Stomach (tissue), 19 donors: ENCODE measurements around the gene DHDDS. TPM values are rescaled to one million over a fixed set of nuclear protein-coding genes. Genes with fewer than 3 reads are reported as not detected.
"Not testable (repeated sequence)": the region's sequence is repeated elsewhere in the genome, so short reads cannot be mapped to it uniquely, and the experiment has no call there.

Experiments
- DNase-seq, 2 donors: peaks; one replicate each; pipeline versions ENCODE4 v3.0.0 to v3.0.0-alpha.2; 2013 to 2019
- H3K27ac ChIP-seq, 5 donors: fragments of 200-600 bp in 4 of 5; sonication (generic) in 4 of 5; one replicate each; pipeline ENCODE4 v1.5.1; 2013 to 2019; ENCODE audit warnings: mild to moderate bottlenecking in 1 of 5, moderate library complexity in 1 of 5
- H3K27me3 ChIP-seq, 3 donors: fragments of 200-600 bp; sonication (generic); one replicate each; pipeline ENCODE4 v1.5.1; 2017 to 2019; ENCODE audit warnings: mixed run types in 1 of 3
- H3K36me3 ChIP-seq, 4 donors: fragments of 200-600 bp; sonication (generic); 1 replicate in 3 of 4; 2 replicates in 1 of 4; pipeline ENCODE4 v1.5.1; 2016 to 2019
- H3K4me1 ChIP-seq, 4 donors: fragments of 200-600 bp; sonication (generic); one replicate each; pipeline ENCODE4 v1.5.1; 2016 to 2019
- H3K4me3 ChIP-seq, 4 donors: fragments of 200-600 bp; sonication (generic) in 3 of 4; one replicate each; pipeline ENCODE4 v1.5.1; 2016 to 2019; ENCODE audit warnings: mild to moderate bottlenecking in 1 of 4
- H3K9me3 ChIP-seq, 4 donors: fragments of 200-600 bp; sonication (generic); one replicate each; pipeline ENCODE4 v1.5.1; 2016 to 2019
- EP300 ChIP-seq: sonication (generic); formaldehyde crosslinking; IDR thresholded peaks from one replicate; pipeline ENCODE4 v1.6.1; 2017; ENCODE audit warnings: antibody characterized with exemption
- POLR2A ChIP-seq, 4 donors: fragments of 450-650 bp; IDR thresholded peaks; one replicate each; pipeline ENCODE4 v1.6.1; 2016; ENCODE audit warnings: antibody characterized with exemption in 4 of 4, control low read depth in 2 of 4, mild to moderate bottlenecking in 1 of 4, moderate library complexity in 1 of 4
- POLR2AphosphoS5 ChIP-seq, 3 donors: sonication (generic); formaldehyde crosslinking; IDR thresholded peaks; one replicate each; pipeline ENCODE4 v1.6.1; 2016; ENCODE audit warnings: antibody characterized with exemption in 3 of 3
- WGBS, 5 donors: extraction: QIAGEN DNeasy Blood & Tissue Kit in 3 of 5; methylation state at CpG; one replicate each; pipeline versions ENCODE4 v1.1.5 to v1.1.7; 2013 to 2018; 5-methylcytosine and 5-hydroxymethylcytosine counted together
- intact Hi-C: fragments of 100-400 bp; cut with DNase I; formaldehyde crosslinking; loops from one replicate; pipeline ENCODE4 v1.15.1; 2023; ENCODE audit warnings: low total_unique reads
- long read RNA-seq, 10 donors: transcript quantifications; one replicate each; lab custom pipeline, GENCODE V29; 2026
- polyA plus RNA-seq, 3 donors: library from polyadenylated mRNA; stranded (reverse); fragments of 200-250 nt; gene quantifications; one replicate each; pipeline ENCODE4 v1.2.3, GENCODE V29; 2013
- total RNA-seq, 5 donors: library from RNA; depleted of rRNA; stranded (reverse); fragments of >200 nt; gene quantifications; one replicate each; pipeline versions ENCODE4 v1.1.0 to v1.2.3, GENCODE V29; 2014 to 2016
- TF ChIP-seq, protein P1 (sequence below), 7 experiments: fragments of 450-650 bp in 4 of 7; fragments of 200-600 bp in 3 of 7; sonication (generic) in 3 of 7; IDR thresholded peaks; one replicate each; pipeline ENCODE4 v1.5.1; 2016 to 2019; ENCODE audit warnings: antibody characterized with exemption in 7 of 7, control low read depth in 2 of 7, mild to moderate bottlenecking in 1 of 7
- donor health status: healthy with polysubstance abuse.
- donor health status: Bipolar disorder and iron deficiency.
- donor health status: healthy.

Gene DHDDS, protein sequence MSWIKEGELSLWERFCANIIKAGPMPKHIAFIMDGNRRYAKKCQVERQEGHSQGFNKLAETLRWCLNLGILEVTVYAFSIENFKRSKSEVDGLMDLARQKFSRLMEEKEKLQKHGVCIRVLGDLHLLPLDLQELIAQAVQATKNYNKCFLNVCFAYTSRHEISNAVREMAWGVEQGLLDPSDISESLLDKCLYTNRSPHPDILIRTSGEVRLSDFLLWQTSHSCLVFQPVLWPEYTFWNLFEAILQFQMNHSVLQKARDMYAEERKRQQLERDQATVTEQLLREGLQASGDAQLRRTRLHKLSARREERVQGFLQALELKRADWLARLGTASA
- total RNA-seq (10 to 100 TPM; 32.1 to 63.6 (median 48.1) TPM), polyA plus RNA-seq (10 to 100 TPM; 15.3 to 41.4 (median 20.8) TPM)
- long read RNA-seq, donor 1, partial matches to known transcripts, result 0 of 1 reads
- long read RNA-seq, donor 1, other reads (novel, unspliced or antisense), result 0 of 1 reads
- long read RNA-seq, donor 2, partial matches to known transcripts, result 0 of 1 reads
- long read RNA-seq, donor 2, other reads (novel, unspliced or antisense), result 0 of 1 reads
- long read RNA-seq, donor 3, partial matches to known transcripts, result 19 of 22 reads
- long read RNA-seq, donor 3, other reads (novel, unspliced or antisense), result 0 of 22 reads
- long read RNA-seq, donor 4, result 0 reads
- long read RNA-seq, donor 5, partial matches to known transcripts, result 11 of 11 reads
- long read RNA-seq, donor 5, other reads (novel, unspliced or antisense), result 0 of 11 reads
- long read RNA-seq, donor 6, result 0 reads
- long read RNA-seq, donor 7, partial matches to known transcripts, result 0 of 2 reads
- long read RNA-seq, donor 7, other reads (novel, unspliced or antisense), result 0 of 2 reads
- long read RNA-seq, donor 8, partial matches to known transcripts, result 0 of 1 reads
- long read RNA-seq, donor 8, other reads (novel, unspliced or antisense), result 0 of 1 reads
- long read RNA-seq, donor 9, partial matches to known transcripts, result 0 of 2 reads
- long read RNA-seq, donor 9, other reads (novel, unspliced or antisense), result 0 of 2 reads
- long read RNA-seq, donor 10, partial matches to known transcripts, result 0 of 1 reads
- long read RNA-seq, donor 10, other reads (novel, unspliced or antisense), result 0 of 1 reads

GRCh38 chr1:26431979-26432695 is at the start of gene DHDDS:
TSS of gene DHDDS (plus strand) at chr1:26432321. CDS start at chr1:26432946, 625 bp downstream.
- Histone ChIP-seq H3K36me3 (peaks cover 13 to 34% (median 28%) of the 10 kb centered on the region in 4 donors), H3K9me3 (no peaks in the 10 kb centered on the region), H3K4me1 (peaks cover 7 to 41% (median 33%) of the 10 kb centered on the region in 4 donors), H3K4me3 (peak within 1 kb of the TSS; percentile 61 to 75 (median 70)), H3K27ac (peak within 1 kb of the TSS; percentile 53 to 89 (median 80)), H3K27me3 (no peaks in the 10 kb centered on the region)
- peak; percentile 99 to 100 for DNase-seq
- intact Hi-C loops, result no loop called here
- 0 to 1% (median 0%) methylated on average over 33 to 45 of the region's 45 CpGs for WGBS, 5 donors
- peak in 2 of 4 donors; percentile 37 to 92 for TF ChIP-seq POLR2A (IDR thresholded peaks at IDR 0.05)
- TF ChIP-seq, protein P1, sequence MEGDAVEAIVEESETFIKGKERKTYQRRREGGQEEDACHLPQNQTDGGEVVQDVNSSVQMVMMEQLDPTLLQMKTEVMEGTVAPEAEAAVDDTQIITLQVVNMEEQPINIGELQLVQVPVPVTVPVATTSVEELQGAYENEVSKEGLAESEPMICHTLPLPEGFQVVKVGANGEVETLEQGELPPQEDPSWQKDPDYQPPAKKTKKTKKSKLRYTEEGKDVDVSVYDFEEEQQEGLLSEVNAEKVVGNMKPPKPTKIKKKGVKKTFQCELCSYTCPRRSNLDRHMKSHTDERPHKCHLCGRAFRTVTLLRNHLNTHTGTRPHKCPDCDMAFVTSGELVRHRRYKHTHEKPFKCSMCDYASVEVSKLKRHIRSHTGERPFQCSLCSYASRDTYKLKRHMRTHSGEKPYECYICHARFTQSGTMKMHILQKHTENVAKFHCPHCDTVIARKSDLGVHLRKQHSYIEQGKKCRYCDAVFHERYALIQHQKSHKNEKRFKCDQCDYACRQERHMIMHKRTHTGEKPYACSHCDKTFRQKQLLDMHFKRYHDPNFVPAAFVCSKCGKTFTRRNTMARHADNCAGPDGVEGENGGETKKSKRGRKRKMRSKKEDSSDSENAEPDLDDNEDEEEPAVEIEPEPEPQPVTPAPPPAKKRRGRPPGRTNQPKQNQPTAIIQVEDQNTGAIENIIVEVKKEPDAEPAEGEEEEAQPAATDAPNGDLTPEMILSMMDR (IDR thresholded peaks at IDR 0.05), result peak in 1 of 7 experiments; percentile 16
- no peak for TF ChIP-seq EP300
- peak; percentile 94 to 99 (median 96) for TF ChIP-seq POLR2AphosphoS5 (IDR thresholded peaks at IDR 0.05)

DNA sequence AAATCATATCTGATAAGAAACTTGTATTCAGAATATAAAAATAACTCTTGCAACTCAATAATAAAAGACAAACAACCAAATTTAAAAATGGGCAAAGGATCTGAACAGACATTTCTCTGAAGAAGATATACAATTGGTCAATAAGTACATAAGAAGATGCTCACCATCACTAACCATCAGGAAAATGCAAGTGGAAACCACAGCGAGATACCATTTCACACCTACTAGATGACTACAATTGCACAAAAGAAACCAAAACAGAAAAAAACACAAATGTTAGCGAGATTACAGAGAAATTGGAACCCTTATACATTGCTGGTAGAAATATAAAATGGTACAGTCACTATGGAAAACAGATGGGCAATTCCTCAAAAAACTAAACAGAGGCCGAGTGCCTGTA is 48.0 kb upstream of the DHDDS start:
- H3K4me3 ChIP-seq, result no peak overlapping the region
- 70 to 78% (median 72%) methylated on average over 3 of the region's 3 CpGs for WGBS, 5 donors
- intact Hi-C loops, result no loop called here
- H3K36me3 ChIP-seq, result no peaks in the 10 kb centered on the region
- DNase-seq, result no peak
- H3K27me3 ChIP-seq, result peaks cover 0 to 35% (median 0%) of the 10 kb centered on the region in 3 donors
- TF ChIP-seq POLR2AphosphoS5 (IDR thresholded peaks at IDR 0.05) (no peak), POLR2A (IDR thresholded peaks at IDR 0.05) (no peak), EP300 (no peak)
- TF ChIP-seq, protein P1 (IDR thresholded peaks at IDR 0.05), result no peak
- H3K9me3 ChIP-seq, result no peaks in the 10 kb centered on the region
- H3K27ac ChIP-seq, result no peak overlapping the region
- no peaks in the 10 kb centered on the region for H3K4me1 ChIP-seq

DNA sequence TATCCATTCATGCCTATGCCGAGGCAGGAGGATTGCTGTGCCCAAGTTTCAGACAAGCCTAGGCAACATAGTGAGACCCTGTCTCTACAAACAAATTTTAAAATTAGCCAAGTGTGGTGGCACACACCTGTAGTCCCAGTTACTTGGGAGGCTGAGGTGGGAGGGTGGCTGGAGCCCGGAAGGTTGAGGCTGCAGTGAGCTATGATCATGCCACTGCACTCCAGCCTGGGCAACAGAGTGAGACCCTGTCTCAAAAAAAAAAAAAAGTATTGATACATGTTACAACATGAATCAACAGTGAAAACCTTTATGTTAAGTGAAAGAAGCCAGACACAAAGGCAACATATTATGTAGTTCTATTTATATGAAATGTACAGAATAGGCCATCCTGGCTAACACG is 47.1 kb upstream of the DHDDS start:
- H3K4me1 ChIP-seq, H3K27ac ChIP-seq, H3K4me3 ChIP-seq, DNase-seq, intact Hi-C loops, H3K9me3 ChIP-seq, H3K36me3 ChIP-seq: not testable (repeated sequence)
- H3K27me3 ChIP-seq, result peaks cover 0 to 43% (median 0%) of the 10 kb centered on the region in 3 donors
- WGBS, 5 donors, result 78 to 96% (median 90%) methylated on average over 3 of the region's 3 CpGs

DNA sequence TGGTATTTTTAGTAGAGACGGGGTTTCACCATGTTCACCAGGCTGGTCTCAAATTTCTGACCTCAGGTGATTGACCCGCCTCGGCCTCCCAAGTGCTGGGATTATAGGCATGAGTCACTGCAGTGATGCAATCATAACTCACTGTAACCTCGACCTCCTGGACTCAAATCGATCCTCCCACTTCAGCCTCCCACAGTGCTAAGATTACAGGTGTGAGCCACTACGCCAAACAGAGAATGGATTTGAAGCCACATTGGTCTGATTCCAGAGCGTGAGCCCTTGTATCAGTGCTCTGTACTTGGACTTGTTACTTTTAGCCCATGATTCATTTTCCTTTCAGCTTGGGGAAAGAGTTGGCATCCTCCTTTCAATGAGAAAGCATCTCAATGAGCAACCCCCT is 44.7 kb upstream of the DHDDS start:
- H3K36me3 ChIP-seq, result no peaks in the 10 kb centered on the region
- TF ChIP-seq, protein P1 (IDR thresholded peaks at IDR 0.05), result no peak
- TF ChIP-seq POLR2A (IDR thresholded peaks at IDR 0.05), result no peak
- no peak for TF ChIP-seq POLR2AphosphoS5 (IDR thresholded peaks at IDR 0.05)
- TF ChIP-seq EP300, result no peak
- no peak for DNase-seq
- peaks cover 0 to 43% (median 0%) of the 10 kb centered on the region in 3 donors for H3K27me3 ChIP-seq
- 56 to 71% (median 69%) methylated on average over 7 of the region's 7 CpGs for WGBS, 5 donors
- H3K4me3 ChIP-seq, result no peak overlapping the region
- intact Hi-C loops, result no loop called here
- H3K27ac ChIP-seq, result no peak overlapping the region
- H3K9me3 ChIP-seq, result no peaks in the 10 kb centered on the region
- H3K4me1 ChIP-seq, result no peaks in the 10 kb centered on the region
